HUES64 (cell line): Measurements from ENCODE around the gene GPC2.

Experiments used
- H3K27ac ChIP-seq: 2 replicates; pipeline ENCODE4 v1.7.0; 2013; ENCODE audit warnings: low read depth, low read length, inconsistent platforms
- H3K27me3 ChIP-seq: 2 replicates; pipeline ENCODE4 v1.6.1; 2013; ENCODE audit warnings: mild to moderate bottlenecking, low read length; ENCODE audit not compliant: insufficient read depth
- H3K36me3 ChIP-seq: 2 replicates; pipeline ENCODE4 v1.6.1; 2013; ENCODE audit warnings: mild to moderate bottlenecking, low read length; ENCODE audit not compliant: insufficient read depth
- H3K4me1 ChIP-seq: 2 replicates; pipeline ENCODE4 v1.6.1; 2013; ENCODE audit warnings: mild to moderate bottlenecking, low read length, moderate library complexity; ENCODE audit not compliant: insufficient read depth
- H3K4me3 ChIP-seq: 2 replicates; pipeline ENCODE4 v1.5.1; 2013; ENCODE audit warnings: mild to moderate bottlenecking, low read length, moderate library complexity
- H3K9ac ChIP-seq: 2 replicates; pipeline ENCODE4 v1.6.1; 2013; ENCODE audit warnings: mild to moderate bottlenecking, low read depth, low read length
- H3K9me3 ChIP-seq: 2 replicates; pipeline ENCODE4 v1.6.1; 2013; ENCODE audit warnings: low read depth, low read length; ENCODE audit not compliant: insufficient read depth
- WGBS: fragments of 150-250, 120-280 bp; methylation state at CpG from one replicate; pipeline ENCODE4 v1.1.7; 2013; ENCODE audit warnings: missing lambda C conversion rate; 5-methylcytosine and 5-hydroxymethylcytosine counted together

GPC2 gene

DNA sequence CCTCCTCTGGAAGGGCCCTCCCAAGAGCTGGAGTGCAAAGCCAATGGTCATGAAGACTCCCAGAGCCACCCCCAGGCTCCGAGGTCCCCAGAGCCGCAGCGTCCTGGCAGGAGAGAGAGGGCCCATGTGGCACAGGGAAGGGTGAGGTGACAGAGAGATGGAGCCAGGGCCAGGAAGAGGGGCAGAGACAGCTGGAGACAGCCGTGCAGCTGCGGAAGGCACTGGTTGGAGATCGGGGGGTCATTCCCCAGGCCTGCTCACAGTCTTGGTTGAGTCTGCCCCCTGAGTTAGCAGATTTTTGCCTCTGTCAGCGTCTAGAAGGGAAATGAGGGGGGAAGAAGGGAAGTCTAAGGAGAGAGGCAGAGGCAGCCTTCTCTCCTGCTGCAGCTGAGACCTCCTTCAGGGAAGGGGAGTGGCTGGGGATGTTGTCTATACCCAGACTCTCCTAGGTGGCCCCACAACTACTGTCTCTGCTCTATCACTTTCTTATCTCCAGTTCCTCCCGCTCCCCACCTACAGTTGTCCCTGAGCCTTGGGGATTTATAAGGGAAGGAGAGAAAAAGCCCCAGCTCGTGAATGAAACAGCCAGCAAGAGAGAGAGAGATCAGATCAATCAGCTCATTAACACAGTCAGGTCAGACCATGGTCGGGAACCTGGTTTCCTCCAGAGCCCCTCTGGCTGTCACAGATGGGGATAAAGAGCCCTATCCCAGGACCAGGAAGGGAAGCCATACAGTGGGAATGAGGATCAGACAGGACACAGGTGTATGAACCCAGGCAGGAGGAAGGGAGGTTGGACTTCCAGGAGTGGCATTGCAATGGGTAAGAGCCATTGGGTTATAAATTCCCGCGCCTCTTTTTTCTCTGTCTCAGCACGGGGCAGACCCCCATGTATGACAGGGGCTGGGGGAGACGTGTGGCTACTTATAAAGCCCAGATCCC lies 9.9 kb downstream of the GPC2 start:
- Histone ChIP-seq H3K9me3 (no peaks in the 10 kb centered on the region), H3K4me3 (peak overlapping the region; percentile 57), H3K9ac (no peak overlapping the region), H3K4me1 (peaks cover 29% of the 10 kb centered on the region), H3K27me3 (peaks cover 22% of the 10 kb centered on the region), H3K27ac (no peak overlapping the region), H3K36me3 (no peaks in the 10 kb centered on the region)
- 57% methylated on average over 12 of the region's 14 CpGs for WGBS

DNA sequence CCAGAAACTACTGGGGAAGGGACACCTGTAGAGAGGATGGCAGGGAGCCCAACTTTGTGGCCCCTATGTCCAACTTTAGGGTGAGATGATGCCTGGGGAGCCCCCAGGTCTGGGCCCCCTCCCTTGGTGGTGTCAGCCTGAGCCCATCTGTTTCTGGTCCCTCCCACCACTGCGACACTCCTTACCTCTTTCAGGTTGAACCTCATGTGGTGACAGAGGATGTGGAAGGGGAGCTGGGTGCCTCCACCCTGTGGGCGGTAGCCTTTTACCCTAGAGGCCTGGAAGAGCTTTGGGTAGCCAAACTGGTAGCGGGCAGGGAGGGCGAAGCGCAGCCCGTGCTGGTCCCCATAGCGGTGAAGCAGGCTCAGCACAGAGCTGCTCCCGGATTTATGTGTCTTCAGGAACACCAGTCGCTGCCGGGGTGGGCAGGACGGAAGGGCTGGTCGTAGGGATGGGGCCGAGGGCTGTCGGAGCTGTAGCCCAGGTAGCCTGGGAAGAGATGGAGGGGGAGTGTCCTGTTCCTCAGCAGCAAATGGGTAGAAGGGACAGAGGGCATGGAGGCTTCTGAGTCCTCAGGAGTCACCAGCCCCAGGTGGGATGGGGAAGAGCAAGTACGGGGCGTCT lies 10.8 kb downstream of the GPC2 start:
- H3K27ac ChIP-seq = no peak overlapping the region
- H3K27me3 ChIP-seq = peaks cover 16% of the 10 kb centered on the region
- no peak overlapping the region for H3K4me3 ChIP-seq
- WGBS = 82% methylated on average over 16 of the region's 16 CpGs
- peaks cover 25% of the 10 kb centered on the region for H3K4me1 ChIP-seq
- no peak overlapping the region for H3K9ac ChIP-seq
- no peaks in the 10 kb centered on the region for H3K9me3 ChIP-seq
- H3K36me3 ChIP-seq = no peaks in the 10 kb centered on the region

DNA sequence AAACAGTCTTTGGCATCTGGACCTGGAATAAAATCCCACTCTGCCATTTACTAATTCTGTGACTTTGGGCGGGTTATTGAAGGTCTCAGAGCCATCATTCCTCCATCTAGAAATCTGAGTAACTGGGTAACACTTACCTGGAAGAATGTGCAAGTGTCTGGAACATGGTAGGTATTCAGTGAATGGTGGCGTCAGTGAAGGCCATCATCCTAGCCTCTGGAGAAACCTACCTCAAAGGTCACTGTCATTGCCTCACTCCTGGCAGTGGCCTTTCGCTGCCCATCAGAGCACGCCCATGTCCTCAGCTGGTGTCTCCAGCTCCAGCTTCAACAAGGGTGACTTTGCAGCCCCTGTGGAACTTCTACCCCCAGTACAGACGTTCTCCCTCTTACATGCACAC lies 13.3 kb downstream of the GPC2 start:
- peaks cover 15% of the 10 kb centered on the region for H3K4me1 ChIP-seq
- no peaks in the 10 kb centered on the region for H3K9me3 ChIP-seq
- no peaks in the 10 kb centered on the region for H3K36me3 ChIP-seq
- no peak overlapping the region for H3K4me3 ChIP-seq
- H3K27ac ChIP-seq = no peak overlapping the region
- WGBS = 92% methylated on average over 5 of the region's 5 CpGs
- no peak overlapping the region for H3K9ac ChIP-seq
- peaks cover 16% of the 10 kb centered on the region for H3K27me3 ChIP-seq

DNA sequence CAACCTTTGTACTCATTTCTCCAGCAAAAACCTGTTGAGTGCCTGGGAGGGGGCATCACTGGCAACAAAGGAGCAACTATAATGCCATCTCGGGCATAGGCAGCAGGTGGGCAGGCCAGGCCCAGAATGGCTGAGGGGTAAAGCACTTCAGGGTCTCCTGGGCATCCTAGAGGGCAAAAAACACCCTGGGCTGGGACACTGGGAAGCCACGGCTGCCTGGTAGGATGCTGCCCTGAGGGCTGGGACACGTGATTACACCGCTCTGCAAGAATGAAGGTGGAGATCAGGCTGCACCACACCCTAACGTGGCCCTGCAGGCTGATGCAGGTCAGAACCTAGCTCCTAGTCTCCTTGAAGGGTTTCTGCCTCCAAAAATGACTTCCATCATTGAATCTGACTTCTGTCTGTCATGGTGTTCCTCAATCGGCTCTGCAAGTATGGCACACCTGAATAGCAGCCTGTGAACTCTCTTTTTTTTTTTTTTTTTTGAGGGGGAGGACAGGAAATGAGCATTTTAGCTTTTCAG lies 14.1 kb downstream of the GPC2 start:
- no peak overlapping the region for H3K9ac ChIP-seq
- no peaks in the 10 kb centered on the region for H3K9me3 ChIP-seq
- no peaks in the 10 kb centered on the region for H3K36me3 ChIP-seq
- H3K27me3 ChIP-seq = peaks cover 16% of the 10 kb centered on the region
- H3K27ac ChIP-seq = no peak overlapping the region
- H3K4me3 ChIP-seq = no peak overlapping the region
- WGBS = 50% methylated on average over 6 of the region's 6 CpGs
- peaks cover 15% of the 10 kb centered on the region for H3K4me1 ChIP-seq

DNA sequence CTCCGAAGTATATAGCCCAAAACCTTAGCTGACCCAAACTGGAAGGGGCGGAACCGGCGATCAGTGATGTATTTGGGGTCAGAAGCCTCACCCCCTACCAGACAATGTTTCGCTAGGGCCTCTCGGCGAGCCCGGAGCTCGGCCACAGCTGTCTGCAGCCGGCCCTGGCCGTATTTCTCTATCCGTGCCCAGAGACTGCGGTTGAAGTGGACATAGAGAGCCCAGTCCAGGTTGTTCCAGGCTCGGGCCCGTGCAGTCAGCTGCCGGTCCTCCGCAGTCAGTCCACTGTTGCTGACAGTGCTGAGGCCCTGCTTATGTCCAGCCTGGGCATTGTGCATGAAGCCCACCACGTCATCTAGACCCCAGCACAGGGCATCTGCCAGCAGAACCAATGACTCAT lies 17.1 kb downstream of the GPC2 start:
- Histone ChIP-seq H3K27ac (no peak overlapping the region), H3K9ac (no peak overlapping the region), H3K27me3 (no peaks in the 10 kb centered on the region), H3K4me1 (peaks cover 13% of the 10 kb centered on the region; the same call in 1 of the 2 replicates), H3K36me3 (peaks cover 21% of the 10 kb centered on the region), H3K4me3 (no peak overlapping the region), H3K9me3 (no peaks in the 10 kb centered on the region)
- 95% methylated on average over 18 of the region's 18 CpGs for WGBS

DNA sequence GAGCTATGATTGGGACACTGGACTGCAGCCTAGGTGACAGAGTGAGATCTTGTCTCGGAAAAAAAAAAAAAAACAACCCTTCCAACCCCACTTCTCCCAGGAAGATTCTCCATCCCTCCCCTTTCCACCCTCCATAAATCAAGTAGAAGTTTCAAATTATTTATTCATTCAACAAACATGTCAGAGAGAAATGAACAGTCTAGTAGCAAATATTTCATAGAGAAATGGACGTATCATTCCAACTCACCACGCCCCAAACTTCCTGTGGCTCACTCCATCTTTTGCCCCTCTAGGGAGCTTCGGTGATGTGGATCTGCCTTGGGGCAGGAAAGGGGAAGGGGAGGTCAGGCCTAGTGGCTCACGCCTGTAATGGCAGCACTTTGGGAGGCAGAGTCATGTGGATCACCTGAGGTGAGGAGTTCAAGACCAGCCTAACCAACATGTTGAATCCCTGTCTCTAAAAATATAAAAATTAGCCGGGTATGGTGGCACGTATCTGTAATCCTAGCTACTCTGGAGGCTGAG lies 18.0 kb downstream of the GPC2 start:
- Histone ChIP-seq H3K27me3 (no peaks in the 10 kb centered on the region), H3K27ac (peak overlapping the region; percentile 68; the same call in 1 of the 2 replicates), H3K4me1 (peaks cover 13% of the 10 kb centered on the region; the same call in 1 of the 2 replicates), H3K9me3 (no peaks in the 10 kb centered on the region), H3K36me3 (peaks cover 30% of the 10 kb centered on the region), H3K9ac (peak overlapping the region; percentile 52; the same call in 1 of the 2 replicates), H3K4me3 (peak overlapping the region; percentile 80)
- WGBS = 85% methylated on average over 6 of the region's 7 CpGs

DNA sequence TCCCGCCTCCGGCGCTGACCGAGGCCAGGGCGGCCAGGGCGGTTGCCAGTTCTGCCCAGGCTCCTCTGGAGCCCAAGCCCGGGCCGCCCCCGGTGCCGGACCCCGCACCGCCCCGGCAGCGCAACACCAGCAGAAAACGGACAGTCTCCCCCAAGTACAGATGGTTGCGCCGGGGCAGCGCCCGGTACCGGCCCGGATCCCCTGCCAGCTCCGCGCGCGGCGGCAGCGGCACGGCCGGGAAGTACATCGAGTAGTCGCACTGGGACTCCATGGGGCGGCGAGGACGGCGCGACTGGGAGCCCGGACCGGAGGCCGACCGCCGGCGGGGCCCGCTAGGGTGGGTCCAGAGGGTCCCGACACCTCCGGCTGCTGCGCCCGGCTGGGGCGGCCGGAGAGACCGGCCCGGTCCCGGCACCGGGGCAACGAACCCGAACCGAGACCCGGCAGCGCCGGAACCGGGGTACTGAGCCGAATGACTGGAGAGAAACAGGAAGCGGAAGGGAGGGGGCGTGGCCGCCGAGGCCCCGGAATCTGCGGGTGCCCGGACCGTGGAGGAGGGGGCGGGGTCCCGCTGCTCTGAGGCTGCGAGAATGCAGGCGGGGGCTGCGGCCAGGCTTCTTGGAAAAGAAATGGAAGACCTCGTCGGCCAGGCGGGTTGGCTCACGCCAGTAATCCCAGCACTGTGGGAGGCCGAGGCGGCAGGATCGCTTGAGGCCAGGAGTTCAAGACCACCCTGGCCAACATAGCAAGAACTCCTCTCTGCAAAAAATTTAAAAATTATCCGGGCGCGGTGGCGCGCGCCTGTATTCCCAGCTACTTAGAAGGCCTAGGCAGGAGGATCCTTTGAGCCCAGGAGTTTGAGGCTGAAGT lies 18.7 kb downstream of the GPC2 start, which contains the start of gene TRAPPC14:
Gene TRAPPC14 (minus strand): TSS at position 495 of the 870 bp plus-strand sequence. CDS start 224 bp downstream, at position 271.
- WGBS = 4% methylated on average over 87 of the region's 87 CpGs
- Histone ChIP-seq H3K27me3 (no peaks in the 10 kb centered on the region), H3K27ac (peak within 1 kb of the TSS; percentile 82; the same call in 1 of the 2 replicates), H3K36me3 (peaks cover 37% of the 10 kb centered on the region), H3K4me3 (peak within 1 kb of the TSS; percentile 80), H3K9ac (peak within 1 kb of the TSS; percentile 79), H3K9me3 (no peaks in the 10 kb centered on the region), H3K4me1 (peaks cover 13% of the 10 kb centered on the region; the same call in 1 of the 2 replicates)

DNA sequence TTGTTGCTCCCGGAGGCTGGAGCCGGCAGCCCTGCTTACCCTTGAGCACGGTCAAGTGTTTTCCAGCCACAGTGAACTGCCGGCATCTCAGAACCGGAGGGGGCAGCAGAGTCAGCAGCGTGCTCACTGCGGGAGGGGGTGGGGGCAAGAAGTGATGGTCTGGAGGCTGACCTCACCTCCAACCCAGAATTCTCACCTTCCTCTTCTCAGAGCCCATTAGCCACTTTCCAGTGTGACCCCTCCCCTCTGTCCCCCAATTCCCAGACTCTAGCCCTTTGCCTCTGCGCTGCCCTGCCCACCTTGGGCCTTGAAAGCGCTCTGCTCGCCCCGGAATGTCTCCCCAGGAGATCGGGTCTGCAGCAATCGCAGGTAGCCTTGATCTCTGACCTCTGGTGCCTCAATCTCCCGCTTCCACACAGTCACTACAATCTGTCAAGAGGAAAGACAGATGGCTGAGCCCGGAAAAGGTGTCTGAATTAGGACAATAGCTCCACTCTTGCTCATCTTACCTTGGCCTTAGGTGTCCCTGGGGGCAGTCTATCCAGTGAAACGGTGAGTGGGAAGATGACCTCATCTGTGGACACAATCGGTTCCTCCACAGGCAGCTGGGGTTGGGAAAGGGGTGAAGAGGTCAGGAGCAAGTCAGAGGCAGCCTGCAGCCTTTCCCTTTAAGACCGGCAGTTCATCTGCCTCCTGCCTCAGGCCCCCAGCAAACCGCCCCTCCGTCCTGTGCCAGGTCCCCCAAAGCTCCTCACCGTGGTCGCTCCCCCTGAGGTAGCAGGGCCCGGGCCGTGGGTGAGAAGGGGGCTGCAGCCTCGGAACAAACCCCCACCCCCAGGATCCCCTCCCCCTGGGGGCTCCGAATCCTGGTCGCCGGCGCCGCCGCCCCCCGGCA lies 19.6 kb downstream of the GPC2 start:
- no peaks in the 10 kb centered on the region for H3K27me3 ChIP-seq
- peaks cover 13% of the 10 kb centered on the region; the same call in 1 of the 2 replicates for H3K4me1 ChIP-seq
- peak overlapping the region; percentile 79 for H3K9ac ChIP-seq
- peak overlapping the region; percentile 80 for H3K4me3 ChIP-seq
- H3K9me3 ChIP-seq = no peaks in the 10 kb centered on the region
- H3K36me3 ChIP-seq = peaks cover 45% of the 10 kb centered on the region
- 12% methylated on average over 31 of the region's 32 CpGs for WGBS
- peak overlapping the region; percentile 82; the same call in 1 of the 2 replicates for H3K27ac ChIP-seq

DNA sequence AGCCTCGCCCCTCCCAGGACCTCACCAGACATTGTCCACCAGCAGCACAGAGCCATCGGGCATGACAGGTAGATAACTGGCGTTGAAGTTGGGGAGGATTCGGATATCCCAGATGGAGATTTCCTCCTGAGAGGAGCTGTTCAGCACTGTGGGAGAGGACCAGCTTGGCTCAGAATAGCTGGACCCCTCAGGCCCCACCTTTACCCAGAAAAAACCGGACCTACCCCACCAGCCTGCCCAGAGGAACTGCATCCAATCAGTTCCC lies 20.2 kb downstream of the GPC2 start:
- Histone ChIP-seq H3K27me3 (no peaks in the 10 kb centered on the region), H3K36me3 (peaks cover 51% of the 10 kb centered on the region), H3K9me3 (no peaks in the 10 kb centered on the region), H3K9ac (no peak overlapping the region), H3K4me3 (peak overlapping the region; percentile 80; the same call in 1 of the 2 replicates), H3K4me1 (peaks cover 13% of the 10 kb centered on the region; the same call in 1 of the 2 replicates), H3K27ac (peak overlapping the region; percentile 10; the same call in 1 of the 2 replicates)
- 68% methylated on average over 5 of the region's 5 CpGs for WGBS
